Measurements from ENCODE around the gene KLHL33.

The KLHL33 gene

DNA sequence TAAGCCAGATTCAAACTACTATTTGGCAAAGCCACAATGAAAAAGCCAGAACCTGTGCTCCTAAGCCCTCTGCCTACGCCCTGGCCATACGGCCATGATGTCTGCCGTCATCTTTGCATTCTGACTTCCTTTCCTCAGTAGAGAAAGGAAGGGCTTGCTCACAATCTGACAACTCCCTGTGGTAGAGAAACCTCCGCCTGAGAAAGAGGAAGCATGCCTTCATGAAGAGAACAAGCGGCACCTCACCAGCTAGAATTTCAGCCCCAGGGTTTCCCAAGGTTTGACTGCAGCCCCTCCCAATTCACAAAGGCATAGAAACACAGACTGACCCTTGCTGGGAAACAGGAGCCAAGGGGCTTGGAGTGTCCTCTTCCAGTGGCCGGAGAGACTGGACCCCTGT lies 48.4 kb downstream of the KLHL33 start:
- no peak overlapping the region for H3K4me3 ChIP-seq (ENCODE audit: insufficient read length, low read depth)
- no peak for TF ChIP-seq SUZ12 (IDR thresholded peaks at IDR 0.05; ENCODE audit: extremely low read depth, insufficient read depth, insufficient read length)
- no peak for TF ChIP-seq YY1 (IDR thresholded peaks at IDR 0.05; ENCODE audit: insufficient read depth, insufficient read length)
- no peak for TF ChIP-seq ZNF274 (IDR thresholded peaks at IDR 0.05; ENCODE audit: low read depth, low read length)
- no peaks in the 10 kb centered on the region for H3K9me3 ChIP-seq (ENCODE audit: insufficient read depth, low read length)
- H3K9ac ChIP-seq (ENCODE audit: insufficient read length, low read depth), result no peak overlapping the region
- no peak for DNase-seq (ENCODE audit: low read depth, low spot score)
- H3K36me3 ChIP-seq (ENCODE audit: insufficient read depth, insufficient read length, low read length), result peaks cover 73% of the 10 kb centered on the region
- peaks cover 2% of the 10 kb centered on the region for H3K4me1 ChIP-seq (ENCODE audit: insufficient read depth, insufficient read length)
- H3K27me3 ChIP-seq (ENCODE audit: insufficient read depth, insufficient read length), result no peaks in the 10 kb centered on the region

DNA sequence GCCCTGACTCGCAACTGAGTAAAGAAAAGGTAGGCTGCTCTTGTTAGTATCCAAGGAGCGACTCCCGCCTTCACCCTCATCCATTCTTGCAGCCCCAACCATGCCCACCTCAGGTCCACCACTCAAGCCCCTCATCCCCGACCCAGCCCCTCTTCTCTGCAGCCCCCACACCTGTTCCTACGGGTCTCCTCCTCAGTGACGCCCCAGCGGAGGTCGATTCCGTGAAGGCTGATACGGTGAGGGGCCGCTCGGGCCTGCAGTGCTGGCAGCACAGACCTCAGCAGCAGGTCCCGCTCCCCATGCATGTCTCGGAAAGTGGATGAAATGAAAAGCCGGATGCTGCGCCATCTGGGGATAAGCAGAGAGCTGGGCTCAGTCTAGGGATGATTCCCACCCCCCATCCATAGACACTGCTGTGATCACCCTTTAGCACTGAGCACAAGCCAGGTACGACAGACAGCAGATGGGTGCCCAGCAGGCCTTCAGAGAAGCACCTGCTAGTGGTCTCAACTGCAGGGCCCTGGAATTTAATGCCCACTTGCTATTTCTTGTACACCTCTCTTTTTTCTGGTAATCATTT lies 49.6 kb downstream of the KLHL33 start:
- Histone ChIP-seq H3K4me3 (ENCODE audit: insufficient read length, low read depth) (no peak overlapping the region), H3K36me3 (ENCODE audit: insufficient read depth, insufficient read length, low read length) (peaks cover 75% of the 10 kb centered on the region), H3K4me1 (ENCODE audit: insufficient read depth, insufficient read length) (peaks cover 5% of the 10 kb centered on the region), H3K9me3 (ENCODE audit: insufficient read depth, low read length) (no peaks in the 10 kb centered on the region), H3K9ac (ENCODE audit: insufficient read length, low read depth) (no peak overlapping the region), H3K27me3 (ENCODE audit: insufficient read depth, insufficient read length) (no peaks in the 10 kb centered on the region)
- TF ChIP-seq YY1 (IDR thresholded peaks at IDR 0.05; ENCODE audit: insufficient read depth, insufficient read length) (no peak), ZNF274 (IDR thresholded peaks at IDR 0.05; ENCODE audit: low read depth, low read length) (no peak), SUZ12 (IDR thresholded peaks at IDR 0.05; ENCODE audit: extremely low read depth, insufficient read depth, insufficient read length) (no peak)
- DNase-seq (ENCODE audit: low read depth, low spot score), result no peak

DNA sequence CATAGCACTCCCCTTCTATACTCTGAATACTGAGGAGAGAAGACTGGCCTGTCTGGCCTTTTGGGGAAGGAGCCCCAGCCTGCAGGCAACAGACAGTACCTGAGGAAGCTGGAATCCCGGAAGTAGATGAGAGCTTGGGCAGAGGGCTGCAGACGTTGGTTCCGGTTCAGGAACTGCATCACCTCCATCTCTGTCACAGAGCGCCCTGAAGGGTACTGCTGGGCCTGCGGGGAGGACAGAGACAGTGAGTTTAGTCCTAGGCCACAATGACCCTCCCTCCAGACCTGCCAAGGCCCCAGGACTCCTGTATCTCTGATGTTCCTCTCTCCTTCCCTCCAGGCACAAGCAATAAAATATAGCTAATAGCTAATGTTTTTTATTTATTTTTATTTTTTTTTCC lies 51.1 kb downstream of the KLHL33 start:
- no peak for DNase-seq (ENCODE audit: low read depth, low spot score)
- peaks cover 76% of the 10 kb centered on the region for H3K36me3 ChIP-seq (ENCODE audit: insufficient read depth, insufficient read length, low read length)

DNA sequence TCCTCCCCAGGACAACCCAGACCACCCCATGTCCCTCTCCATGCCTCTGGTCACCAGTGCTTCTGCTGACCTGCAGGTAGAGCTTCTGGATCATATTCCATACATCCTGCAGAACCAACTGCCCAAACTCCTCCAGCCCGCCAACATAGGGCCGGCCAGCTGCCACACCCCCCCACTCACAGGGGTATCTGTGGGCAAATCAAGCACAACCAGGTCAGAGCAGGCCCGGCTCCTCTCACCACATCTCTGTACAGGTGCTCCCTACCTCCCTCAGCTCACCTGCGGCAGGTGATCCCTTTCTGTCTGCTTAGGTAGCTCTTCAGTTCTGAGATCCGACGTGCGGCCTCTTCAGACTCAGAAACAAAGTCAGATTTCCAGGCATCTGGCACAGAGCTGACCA lies 51.6 kb downstream of the KLHL33 start:
- peaks cover 76% of the 10 kb centered on the region for H3K36me3 ChIP-seq (ENCODE audit: insufficient read depth, insufficient read length, low read length)
- DNase-seq (ENCODE audit: low read depth, low spot score), result no peak
- TF ChIP-seq ZNF274 (IDR thresholded peaks at IDR 0.05; ENCODE audit: low read depth, low read length) (no peak), YY1 (IDR thresholded peaks at IDR 0.05; ENCODE audit: insufficient read depth, insufficient read length) (no peak), SUZ12 (IDR thresholded peaks at IDR 0.05; ENCODE audit: extremely low read depth, insufficient read depth, insufficient read length) (no peak)
- no peaks in the 10 kb centered on the region for H3K9me3 ChIP-seq (ENCODE audit: insufficient read depth, low read length)
- no peak overlapping the region for H3K9ac ChIP-seq (ENCODE audit: insufficient read length, low read depth)
- peaks cover 6% of the 10 kb centered on the region for H3K4me1 ChIP-seq (ENCODE audit: insufficient read depth, insufficient read length)
- no peak overlapping the region for H3K4me3 ChIP-seq (ENCODE audit: insufficient read length, low read depth)
- no peaks in the 10 kb centered on the region for H3K27me3 ChIP-seq (ENCODE audit: insufficient read depth, insufficient read length)

More for the DNA sequence above, 51.1 kb downstream of the KLHL33 start:
- no peaks in the 10 kb centered on the region for H3K9me3 ChIP-seq (ENCODE audit: insufficient read depth, low read length)
- TF ChIP-seq YY1 (IDR thresholded peaks at IDR 0.05; ENCODE audit: insufficient read depth, insufficient read length) (no peak), ZNF274 (IDR thresholded peaks at IDR 0.05; ENCODE audit: low read depth, low read length) (no peak), SUZ12 (IDR thresholded peaks at IDR 0.05; ENCODE audit: extremely low read depth, insufficient read depth, insufficient read length) (no peak)
- H3K27me3 ChIP-seq (ENCODE audit: insufficient read depth, insufficient read length), result no peaks in the 10 kb centered on the region
- no peak overlapping the region for H3K9ac ChIP-seq (ENCODE audit: insufficient read length, low read depth)
- H3K4me1 ChIP-seq (ENCODE audit: insufficient read depth, insufficient read length), result peaks cover 6% of the 10 kb centered on the region
- no peak overlapping the region for H3K4me3 ChIP-seq (ENCODE audit: insufficient read length, low read depth)

DNA sequence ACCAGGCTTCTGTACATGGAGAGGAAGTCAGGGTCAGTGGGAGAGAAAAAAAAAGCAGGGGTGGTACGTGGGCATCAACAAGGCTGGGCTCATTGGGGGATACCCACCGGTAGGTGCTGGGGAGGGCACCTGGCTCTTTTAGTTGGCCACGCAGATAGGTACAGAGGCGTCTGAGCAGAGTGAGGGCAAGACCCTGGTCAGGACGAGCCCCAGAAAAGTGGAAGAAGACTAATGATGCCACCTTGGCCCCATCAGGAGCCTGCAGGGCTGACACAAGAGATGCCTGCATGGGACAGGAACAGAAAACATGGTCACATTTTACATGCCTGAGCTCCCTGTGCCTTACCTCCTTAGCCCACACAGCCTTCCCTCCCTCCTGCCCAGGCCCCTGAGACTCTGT lies 52.3 kb downstream of the KLHL33 start:
- Histone ChIP-seq H3K27me3 (ENCODE audit: insufficient read depth, insufficient read length) (no peaks in the 10 kb centered on the region), H3K4me3 (ENCODE audit: insufficient read length, low read depth) (no peak overlapping the region), H3K9ac (ENCODE audit: insufficient read length, low read depth) (no peak overlapping the region), H3K9me3 (ENCODE audit: insufficient read depth, low read length) (no peaks in the 10 kb centered on the region), H3K4me1 (ENCODE audit: insufficient read depth, insufficient read length) (peaks cover 3% of the 10 kb centered on the region), H3K36me3 (ENCODE audit: insufficient read depth, insufficient read length, low read length) (peaks cover 78% of the 10 kb centered on the region)
- DNase-seq (ENCODE audit: low read depth, low spot score), result no peak
- no peak for TF ChIP-seq SUZ12 (IDR thresholded peaks at IDR 0.05; ENCODE audit: extremely low read depth, insufficient read depth, insufficient read length)
- no peak for TF ChIP-seq ZNF274 (IDR thresholded peaks at IDR 0.05; ENCODE audit: low read depth, low read length)
- TF ChIP-seq YY1 (IDR thresholded peaks at IDR 0.05; ENCODE audit: insufficient read depth, insufficient read length), result no peak

DNA sequence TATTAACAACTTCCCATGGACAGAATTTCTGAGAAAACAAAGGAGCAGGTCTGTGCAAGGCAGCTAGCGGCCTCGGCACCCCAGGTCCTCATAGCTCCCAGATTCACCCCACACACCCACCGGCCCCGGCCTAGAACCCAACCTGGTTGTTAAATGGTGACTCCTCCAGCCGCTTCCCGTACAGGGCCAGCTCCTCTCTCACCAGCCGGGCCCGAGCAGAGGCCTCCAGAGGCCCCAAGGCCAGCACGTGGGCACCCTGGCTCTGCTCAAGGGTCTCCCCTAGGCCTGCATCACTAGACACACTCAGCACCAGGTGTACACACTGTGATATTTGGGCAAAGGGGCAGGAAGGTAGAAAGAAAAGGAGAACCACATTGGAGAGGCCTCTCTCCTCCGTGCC lies 52.9 kb downstream of the KLHL33 start:
- no peak overlapping the region for H3K4me3 ChIP-seq (ENCODE audit: insufficient read length, low read depth)
- no peak overlapping the region for H3K9ac ChIP-seq (ENCODE audit: insufficient read length, low read depth)
- peaks cover 3% of the 10 kb centered on the region for H3K4me1 ChIP-seq (ENCODE audit: insufficient read depth, insufficient read length)
- no peaks in the 10 kb centered on the region for H3K9me3 ChIP-seq (ENCODE audit: insufficient read depth, low read length)
- no peak for DNase-seq (ENCODE audit: low read depth, low spot score)
- H3K27me3 ChIP-seq (ENCODE audit: insufficient read depth, insufficient read length), result no peaks in the 10 kb centered on the region
- H3K36me3 ChIP-seq (ENCODE audit: insufficient read depth, insufficient read length, low read length), result peaks cover 82% of the 10 kb centered on the region
- TF ChIP-seq ZNF274 (IDR thresholded peaks at IDR 0.05; ENCODE audit: low read depth, low read length) (no peak), YY1 (IDR thresholded peaks at IDR 0.05; ENCODE audit: insufficient read depth, insufficient read length) (no peak), SUZ12 (IDR thresholded peaks at IDR 0.05; ENCODE audit: extremely low read depth, insufficient read depth, insufficient read length) (no peak)

DNA sequence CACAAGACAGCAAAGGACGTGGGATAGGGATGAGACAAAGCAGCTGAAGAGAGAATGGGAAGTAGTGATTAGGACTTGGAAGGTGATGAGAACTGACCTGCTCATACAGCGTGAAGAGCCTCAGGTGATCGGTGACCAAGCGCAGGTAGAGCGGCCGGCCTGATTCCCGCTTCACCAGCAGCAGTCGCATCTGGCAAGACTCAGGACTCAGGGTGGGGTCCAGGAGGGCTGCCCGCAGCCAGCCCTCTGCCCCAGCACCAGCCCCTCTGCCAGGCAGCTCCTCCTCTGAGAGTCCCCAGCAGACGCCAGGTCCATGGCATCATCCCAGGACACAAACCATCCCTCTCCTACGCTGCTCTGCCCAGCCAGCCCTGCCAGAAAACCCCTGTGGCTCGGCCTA lies 53.4 kb downstream of the KLHL33 start:
- Histone ChIP-seq H3K9ac (ENCODE audit: insufficient read length, low read depth) (no peak overlapping the region), H3K36me3 (ENCODE audit: insufficient read depth, insufficient read length, low read length) (peaks cover 87% of the 10 kb centered on the region), H3K4me1 (ENCODE audit: insufficient read depth, insufficient read length) (peaks cover 3% of the 10 kb centered on the region), H3K4me3 (ENCODE audit: insufficient read length, low read depth) (no peak overlapping the region), H3K9me3 (ENCODE audit: insufficient read depth, low read length) (no peaks in the 10 kb centered on the region), H3K27me3 (ENCODE audit: insufficient read depth, insufficient read length) (no peaks in the 10 kb centered on the region)
- no peak for DNase-seq (ENCODE audit: low read depth, low spot score)
- no peak for TF ChIP-seq ZNF274 (IDR thresholded peaks at IDR 0.05; ENCODE audit: low read depth, low read length)
- TF ChIP-seq SUZ12 (IDR thresholded peaks at IDR 0.05; ENCODE audit: extremely low read depth, insufficient read depth, insufficient read length), result no peak
- no peak for TF ChIP-seq YY1 (IDR thresholded peaks at IDR 0.05; ENCODE audit: insufficient read depth, insufficient read length)
